ENCODE measurements around the gene NRIP1. TPM values are rescaled to one million over a fixed set of nuclear protein-coding genes. Genes with fewer than 3 reads are reported as not detected.

Gene NRIP1
- total RNA-seq, 2 donors from 2014 or later, result 11.9 to 30.9 TPM

DNA sequence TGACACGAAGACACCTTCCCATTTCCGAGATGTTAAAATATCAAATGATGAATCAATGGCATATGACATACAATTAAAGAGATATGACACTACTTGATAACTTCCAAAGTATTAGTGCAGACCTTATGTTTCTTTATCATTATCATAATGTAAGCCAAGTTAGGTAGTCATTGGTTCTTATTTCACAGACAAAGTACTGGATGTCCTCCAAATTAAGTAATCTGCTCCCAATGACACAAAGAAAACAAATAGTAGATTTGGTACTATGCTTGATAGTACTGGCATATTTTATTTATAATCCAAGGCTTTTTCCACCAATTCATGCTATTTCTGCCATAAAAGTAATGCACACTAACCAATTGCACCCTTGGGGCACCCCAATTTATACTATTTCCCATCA, 11.9 kb upstream of the NRIP1 start:
- Histone ChIP-seq H3K4me3 (no peak overlapping the region), H3K4me1 (ENCODE audit: control insufficient read depth in 1 of 2, low read depth in 2 of 2) (no peaks in the 10 kb centered on the region), H3K9me3 (no peaks in the 10 kb centered on the region), H3K36me3 (no peaks in the 10 kb centered on the region), H3K27me3 (replicated peaks; ENCODE audit: insufficient read depth) (no peaks in the 10 kb centered on the region), H3K27ac (no peak overlapping the region)
- no peak for ATAC-seq (ENCODE audit: insufficient number of reproducible peaks, low FRiP score, low read depth)
- DNase-seq (ENCODE audit: low spot score), result no peak
- TF ChIP-seq, protein P1, sequence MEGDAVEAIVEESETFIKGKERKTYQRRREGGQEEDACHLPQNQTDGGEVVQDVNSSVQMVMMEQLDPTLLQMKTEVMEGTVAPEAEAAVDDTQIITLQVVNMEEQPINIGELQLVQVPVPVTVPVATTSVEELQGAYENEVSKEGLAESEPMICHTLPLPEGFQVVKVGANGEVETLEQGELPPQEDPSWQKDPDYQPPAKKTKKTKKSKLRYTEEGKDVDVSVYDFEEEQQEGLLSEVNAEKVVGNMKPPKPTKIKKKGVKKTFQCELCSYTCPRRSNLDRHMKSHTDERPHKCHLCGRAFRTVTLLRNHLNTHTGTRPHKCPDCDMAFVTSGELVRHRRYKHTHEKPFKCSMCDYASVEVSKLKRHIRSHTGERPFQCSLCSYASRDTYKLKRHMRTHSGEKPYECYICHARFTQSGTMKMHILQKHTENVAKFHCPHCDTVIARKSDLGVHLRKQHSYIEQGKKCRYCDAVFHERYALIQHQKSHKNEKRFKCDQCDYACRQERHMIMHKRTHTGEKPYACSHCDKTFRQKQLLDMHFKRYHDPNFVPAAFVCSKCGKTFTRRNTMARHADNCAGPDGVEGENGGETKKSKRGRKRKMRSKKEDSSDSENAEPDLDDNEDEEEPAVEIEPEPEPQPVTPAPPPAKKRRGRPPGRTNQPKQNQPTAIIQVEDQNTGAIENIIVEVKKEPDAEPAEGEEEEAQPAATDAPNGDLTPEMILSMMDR (IDR thresholded peaks at IDR 0.05), result no peak

DNA sequence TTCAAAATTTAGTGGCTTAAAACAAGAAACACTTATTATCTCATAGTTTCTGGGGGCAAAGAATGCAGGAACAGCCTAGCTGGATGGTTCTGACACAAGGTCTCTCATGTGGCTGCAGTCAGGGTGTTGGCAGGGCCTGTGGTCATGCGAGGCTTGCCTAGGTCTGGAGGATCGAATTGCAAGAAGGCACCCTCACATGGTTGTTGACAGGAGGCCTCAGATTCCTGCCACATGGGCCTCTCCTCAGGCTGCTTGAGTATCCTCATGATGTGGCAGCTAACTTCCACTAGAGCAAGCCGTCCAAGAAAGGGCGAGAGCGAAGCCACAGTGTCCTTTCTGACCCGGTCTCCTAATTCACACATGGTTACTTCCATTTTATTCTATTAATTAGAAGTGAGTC, 6.2 kb upstream of the NRIP1 start:
- H3K27me3 ChIP-seq (replicated peaks; ENCODE audit: insufficient read depth), result no peaks in the 10 kb centered on the region
- no peaks in the 10 kb centered on the region for H3K36me3 ChIP-seq
- TF ChIP-seq, protein P1 (IDR thresholded peaks at IDR 0.05), result no peak
- H3K9me3 ChIP-seq, result no peaks in the 10 kb centered on the region
- no peak overlapping the region for H3K4me3 ChIP-seq
- H3K27ac ChIP-seq, result no peak overlapping the region
- no peak for ATAC-seq (ENCODE audit: insufficient number of reproducible peaks, low FRiP score, low read depth)
- peaks cover 0 to 4% of the 10 kb centered on the region in 2 donors for H3K4me1 ChIP-seq (ENCODE audit: control insufficient read depth in 1 of 2, low read depth in 2 of 2)
- DNase-seq (ENCODE audit: low spot score), result no peak

DNA sequence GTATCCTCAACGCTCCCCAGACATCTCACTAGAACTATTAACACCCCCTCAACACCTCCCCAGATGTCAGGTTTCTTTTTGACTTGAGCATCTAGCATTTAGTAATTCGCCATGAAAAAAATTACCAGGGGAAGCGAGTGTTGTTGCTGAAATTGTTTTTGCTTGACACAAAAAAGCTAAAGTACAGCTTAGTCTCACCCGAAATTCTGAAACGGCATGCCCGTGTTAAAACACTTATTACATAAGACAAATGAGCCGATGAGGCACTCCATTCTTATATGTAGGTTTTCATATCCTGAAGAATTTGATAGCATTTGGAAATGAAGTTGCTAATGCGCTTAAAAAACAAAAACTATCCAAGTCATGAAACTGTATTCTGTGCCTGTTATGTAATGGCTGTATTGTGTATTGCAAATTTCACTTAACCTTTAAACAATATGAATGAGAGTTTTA, 1.3 kb upstream of the NRIP1 start:
- DNase-seq (ENCODE audit: low spot score), result no peak
- Histone ChIP-seq H3K36me3 (no peaks in the 10 kb centered on the region), H3K27ac (peak overlapping the region; percentile 89 to 95), H3K4me3 (peak overlapping the region; percentile 94), H3K27me3 (replicated peaks; ENCODE audit: insufficient read depth) (no peaks in the 10 kb centered on the region), H3K9me3 (no peaks in the 10 kb centered on the region), H3K4me1 (ENCODE audit: control insufficient read depth in 1 of 2, low read depth in 2 of 2) (peaks cover 10 to 26% of the 10 kb centered on the region in 2 donors)
- TF ChIP-seq, protein P1 (IDR thresholded peaks at IDR 0.05), result no peak
- no peak for ATAC-seq (ENCODE audit: insufficient number of reproducible peaks, low FRiP score, low read depth)

DNA sequence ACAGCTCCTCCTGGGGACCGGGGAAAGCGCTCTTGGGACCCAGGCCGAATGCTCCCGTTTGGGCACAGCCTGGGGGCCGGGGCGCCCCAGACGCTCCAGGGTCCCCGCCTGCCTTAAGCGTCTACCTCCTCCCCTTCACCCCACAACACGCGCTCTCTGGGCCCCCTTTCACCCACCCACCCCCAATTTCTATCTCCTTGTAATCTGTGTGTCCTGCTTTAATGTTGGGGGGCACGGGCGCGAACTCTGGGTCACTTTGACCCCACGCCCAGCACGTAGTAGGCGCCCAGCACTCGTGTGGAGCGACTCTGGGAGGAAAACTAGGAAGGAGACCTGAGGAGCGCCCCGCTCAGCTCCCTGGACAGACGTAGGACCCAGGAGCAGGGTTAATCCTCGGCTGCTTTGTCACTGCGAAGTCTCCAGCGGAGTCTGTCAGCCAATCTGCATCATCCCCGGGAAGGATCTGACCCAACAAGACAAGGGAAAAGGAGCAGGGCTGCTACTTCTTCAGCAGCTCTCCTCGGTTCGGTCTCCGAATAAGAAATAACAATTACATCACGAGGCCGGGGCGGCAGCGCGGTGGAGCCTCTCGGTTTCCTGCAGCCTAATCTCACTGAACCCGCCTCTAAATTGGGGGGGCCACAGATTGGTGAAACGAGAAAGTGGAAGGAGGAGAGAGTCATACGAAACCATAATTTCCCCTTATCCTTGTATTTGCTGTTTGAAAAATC, 757 bp upstream of the NRIP1 start:
- ATAC-seq (ENCODE audit: insufficient number of reproducible peaks, low FRiP score, low read depth) (peak; percentile 31), DNase-seq (ENCODE audit: low spot score) (peak; percentile 41)
- Histone ChIP-seq H3K27me3 (replicated peaks; ENCODE audit: insufficient read depth) (no peaks in the 10 kb centered on the region), H3K4me3 (peak overlapping the region; percentile 94), H3K9me3 (no peaks in the 10 kb centered on the region), H3K36me3 (no peaks in the 10 kb centered on the region), H3K4me1 (ENCODE audit: control insufficient read depth in 1 of 2, low read depth in 2 of 2) (peaks cover 16 to 30% of the 10 kb centered on the region in 2 donors), H3K27ac (peak overlapping the region; percentile 89 to 95)
- TF ChIP-seq, protein P1 (IDR thresholded peaks at IDR 0.05), result no peak

DNA sequence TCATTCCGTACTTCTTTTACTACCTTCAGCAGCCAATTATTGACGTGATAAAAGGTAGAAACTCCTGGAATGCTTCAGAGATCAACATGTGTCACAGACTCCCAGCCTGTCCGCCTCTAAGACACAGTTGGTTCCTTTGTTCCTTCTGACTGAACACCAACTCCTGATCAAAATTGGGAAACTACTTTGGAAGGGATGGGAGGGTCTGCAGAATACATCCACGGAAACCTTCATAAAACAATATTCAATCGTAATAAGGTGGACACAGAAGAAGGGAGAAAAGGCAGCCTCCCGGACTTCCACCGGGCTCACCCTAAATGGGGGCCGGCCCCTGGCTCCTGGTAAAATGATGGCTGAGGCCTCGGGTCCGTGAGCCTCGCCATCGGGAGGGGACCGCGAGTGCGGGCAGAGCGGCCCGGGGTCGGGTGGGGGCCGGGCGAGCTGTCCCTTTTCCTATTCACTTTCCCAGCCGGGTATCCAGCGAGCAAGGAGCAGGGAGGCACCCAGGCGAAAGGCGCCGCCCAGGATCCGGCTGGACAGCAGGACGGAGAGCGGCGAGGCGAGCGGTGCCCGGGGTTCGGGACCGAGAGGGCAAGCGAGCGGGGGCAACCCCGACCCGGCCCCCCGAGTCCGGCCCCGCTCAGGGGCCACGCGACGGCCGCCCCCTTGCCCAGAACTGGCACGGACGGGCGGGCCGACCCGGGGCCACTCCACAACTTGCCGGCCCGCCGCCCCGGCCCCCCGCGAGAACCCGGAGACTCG, 805 bp downstream of the NRIP1 start:
- H3K27me3 ChIP-seq (replicated peaks; ENCODE audit: insufficient read depth), result no peaks in the 10 kb centered on the region
- TF ChIP-seq, protein P1 (IDR thresholded peaks at IDR 0.05), result no peak
- peak overlapping the region; percentile 94 for H3K4me3 ChIP-seq
- H3K9me3 ChIP-seq, result no peaks in the 10 kb centered on the region
- no peak for DNase-seq (ENCODE audit: low spot score)
- H3K36me3 ChIP-seq, result no peaks in the 10 kb centered on the region
- peaks cover 23 to 46% of the 10 kb centered on the region in 2 donors for H3K4me1 ChIP-seq (ENCODE audit: control insufficient read depth in 1 of 2, low read depth in 2 of 2)
- ATAC-seq (ENCODE audit: insufficient number of reproducible peaks, low FRiP score, low read depth), result no peak
- peak overlapping the region; percentile 91 to 95 for H3K27ac ChIP-seq
